SK-N-SH treated with all-trans-retinoic acid at 6 μM for 48 hours (cell line): ENCODE data around the gene NSG1.

Experiments used
- ATAC-seq: fragments of 200-7000 bp; cut with Tn5 transposase; 3 replicates; pipeline ENCODE4 v1.9.1; 2020; ENCODE audit warnings: mild to moderate bottlenecking, moderate library complexity
- BACH2 ChIP-seq: fragments of 250-450 bp; sonication (Bioruptor Pico); IDR thresholded peaks from 2 replicates; pipeline ENCODE4 v1.9.0; 2021; ENCODE audit warnings: mild to moderate bottlenecking, borderline replicate concordance
- CSDC2 ChIP-seq: fragments of 250-450 bp; sonication (Bioruptor Pico); IDR thresholded peaks from 2 replicates; pipeline ENCODE4 v1.5.0; 2020; ENCODE audit warnings: mild to moderate bottlenecking, moderate library complexity
- GLIS3 ChIP-seq: fragments of 250-450 bp; sonication (Bioruptor Pico); IDR thresholded peaks from 2 replicates; pipeline ENCODE4 v1.5.0; 2020; ENCODE audit warnings: mild to moderate bottlenecking, moderate library complexity
- ISL1 ChIP-seq: fragments of 250-450 bp; sonication (Bioruptor Pico); IDR thresholded peaks from 2 replicates; pipeline ENCODE4 v2.1.2; 2022; ENCODE audit warnings: mild to moderate bottlenecking, moderate library complexity
- OSR1 ChIP-seq: fragments of 250-450 bp; sonication (Bioruptor Pico); IDR thresholded peaks from 2 replicates; pipeline ENCODE4 v1.8.0; 2022; ENCODE audit warnings: moderate library complexity, mild to moderate bottlenecking, inconsistent platforms
- RARB ChIP-seq: fragments of 250-450 bp; sonication (Bioruptor Pico); IDR thresholded peaks from 2 replicates; pipeline ENCODE4 v1.8.0; 2021; ENCODE audit warnings: mild to moderate bottlenecking, moderate library complexity
- SNAI2 ChIP-seq: fragments of 250-450 bp; sonication (Bioruptor Pico); IDR thresholded peaks from 2 replicates; pipeline ENCODE4 v1.5.0; 2020; ENCODE audit warnings: mild to moderate bottlenecking, moderate library complexity
- TCF4 ChIP-seq: fragments of 250-450 bp; sonication (Bioruptor Pico); IDR thresholded peaks from 2 replicates; pipeline ENCODE4 v1.8.0; 2021; ENCODE audit warnings: mild to moderate bottlenecking, moderate library complexity, borderline replicate concordance
- TOX ChIP-seq: fragments of 250-450 bp; sonication (Bioruptor Pico); IDR thresholded peaks from 2 replicates; pipeline ENCODE4 v1.8.0; 2021; ENCODE audit warnings: mild to moderate bottlenecking, moderate library complexity, borderline replicate concordance
- ZC3H10 ChIP-seq: fragments of 250-450 bp; sonication (Bioruptor Pico); IDR thresholded peaks from 2 replicates; pipeline ENCODE4 v1.5.1; 2021; ENCODE audit warnings: mild to moderate bottlenecking, moderate library complexity
- ZFP30 ChIP-seq: fragments of 450-650 bp; formaldehyde crosslinking; IDR thresholded peaks from 2 replicates; pipeline ENCODE4 v1.5.0; 2022; ENCODE audit warnings: mild to moderate bottlenecking, moderate library complexity
- ZNF70 ChIP-seq: fragments of 450-650 bp; formaldehyde crosslinking; IDR thresholded peaks from 2 replicates; pipeline ENCODE4 v1.5.0; 2020; ENCODE audit warnings: mild to moderate bottlenecking, moderate library complexity
- ZNF8 ChIP-seq: fragments of 450-650 bp; formaldehyde crosslinking; IDR thresholded peaks from 2 replicates; pipeline ENCODE4 v1.5.0; 2020; ENCODE audit warnings: mild to moderate bottlenecking, moderate library complexity
- TF ChIP-seq, protein P1 (sequence below): fragments of 250-450 bp; sonication (Bioruptor Pico); IDR thresholded peaks from 2 replicates; pipeline ENCODE4 v1.5.1; 2020; ENCODE audit warnings: low read depth, mild to moderate bottlenecking, moderate library complexity
- TF ChIP-seq, protein P2 (sequence below): fragments of 250-450 bp; sonication (Bioruptor Pico); IDR thresholded peaks from 2 replicates; pipeline ENCODE4 v1.5.1; 2021; ENCODE audit warnings: mild to moderate bottlenecking, moderate library complexity
- TF ChIP-seq, protein P3 (sequence below): fragments of 250-450 bp; sonication (Bioruptor Pico); IDR thresholded peaks from 2 replicates; pipeline ENCODE4 v1.5.0; 2020; ENCODE audit warnings: mild to moderate bottlenecking, moderate library complexity
- TF ChIP-seq, protein P4 (sequence below): fragments of 250-450 bp; sonication (Bioruptor Pico); IDR thresholded peaks from 2 replicates; pipeline ENCODE4 v1.8.0; 2020; ENCODE audit warnings: mild to moderate bottlenecking, moderate library complexity, borderline replicate concordance
- TF ChIP-seq, protein P5 (sequence below): fragments of 250-450 bp; sonication (Bioruptor Pico); IDR thresholded peaks from 2 replicates; pipeline ENCODE4 v1.8.0; 2021; ENCODE audit warnings: low read depth, mild to moderate bottlenecking, moderate library complexity, borderline replicate concordance

The NSG1 gene

DNA sequence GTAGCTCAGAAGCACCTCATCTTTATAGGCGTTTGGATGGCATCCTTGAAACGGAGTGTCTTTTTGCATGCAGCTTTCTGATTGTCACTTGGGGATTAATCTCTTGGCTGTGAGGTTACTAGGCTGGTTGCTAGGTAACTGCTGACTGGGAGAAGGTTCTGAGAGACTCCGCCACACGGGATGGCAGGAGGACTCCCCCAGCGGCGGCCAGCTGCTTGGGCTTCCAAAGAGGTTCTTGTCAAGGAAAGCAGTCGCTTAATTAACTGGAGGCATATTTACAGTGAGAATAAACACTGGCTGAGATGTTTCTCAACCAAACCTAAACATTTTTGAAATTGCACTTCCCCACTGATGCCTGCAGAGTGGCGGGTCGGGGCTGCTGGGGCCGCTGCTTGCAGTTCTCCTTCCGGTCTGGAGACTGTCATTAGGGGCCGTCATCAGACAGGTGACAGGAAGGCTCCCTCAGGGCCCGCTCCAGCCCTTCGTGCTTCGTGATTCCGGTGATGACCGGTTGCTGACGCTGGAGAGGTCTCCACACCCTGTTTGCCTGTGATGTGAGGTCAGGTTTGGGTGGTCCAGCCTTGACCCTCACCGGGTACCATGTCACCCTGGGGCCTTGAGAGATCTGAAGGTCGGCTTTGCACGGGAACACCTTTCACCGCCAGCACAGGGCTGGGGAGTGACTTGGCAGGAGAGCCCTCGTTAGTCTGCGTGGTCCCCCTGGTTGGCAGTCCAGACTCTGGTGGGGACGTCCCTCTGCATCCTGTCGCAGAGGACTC lies 9.1 kb downstream of the NSG1 start:
- ATAC-seq = no peak; the same call in 2 of the 3 replicates

DNA sequence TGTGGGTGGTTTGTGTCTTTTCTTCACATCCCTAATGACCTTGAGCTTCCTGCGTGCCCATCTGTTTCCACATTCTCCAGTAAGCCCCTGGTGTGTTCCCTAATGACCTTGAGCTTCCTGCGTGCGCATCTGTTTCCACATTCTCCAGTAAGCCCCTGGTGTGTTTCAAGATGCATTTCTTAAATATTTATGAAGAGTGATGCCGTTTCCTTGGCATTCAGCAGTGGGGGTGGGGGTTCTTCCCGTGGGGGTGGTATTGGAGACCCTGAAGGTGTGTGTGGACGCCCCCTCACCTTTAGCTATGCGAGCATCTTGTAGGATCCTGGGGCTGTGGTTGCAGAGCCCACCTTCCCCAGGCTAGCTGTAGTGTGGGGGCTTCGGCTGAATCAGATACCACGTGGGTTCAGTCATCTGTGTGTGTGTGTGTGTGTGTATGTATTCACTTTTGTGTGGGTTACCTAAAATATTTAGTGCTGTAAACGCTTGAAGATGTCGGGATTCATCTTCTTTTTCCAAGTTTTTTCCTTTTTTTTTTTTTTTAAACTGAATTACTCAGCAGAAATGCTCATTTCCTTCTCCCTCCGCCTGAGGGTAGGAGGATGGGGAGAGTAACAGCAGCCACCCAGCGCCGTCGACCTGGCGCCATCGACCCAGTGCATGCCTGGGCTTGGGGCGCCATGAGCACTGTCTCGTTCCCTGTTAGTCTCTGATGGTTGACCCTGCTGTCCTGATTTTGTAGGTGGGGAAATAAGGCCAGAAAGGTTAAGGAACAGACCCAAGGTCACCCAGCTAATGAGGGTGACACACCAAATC lies 9.9 kb downstream of the NSG1 start:
- ATAC-seq = no peak

More for the DNA sequence above, 9.1 kb downstream of the NSG1 start:
- TF ChIP-seq GLIS3 (CRISPR knock-in tag) (no peak), RARB (CRISPR knock-in tag) (no peak), CSDC2 (CRISPR knock-in tag) (no peak), SNAI2 (no peak), ISL1 (CRISPR knock-in tag) (no peak), OSR1 (CRISPR knock-in tag) (no peak), ZC3H10 (no peak), ZFP30 (CRISPR knock-in tag) (no peak), BACH2 (CRISPR knock-in tag) (no peak), TOX (no peak), ZNF8 (no peak), TCF4 (CRISPR knock-in tag) (no peak)
- TF ChIP-seq, protein P1, sequence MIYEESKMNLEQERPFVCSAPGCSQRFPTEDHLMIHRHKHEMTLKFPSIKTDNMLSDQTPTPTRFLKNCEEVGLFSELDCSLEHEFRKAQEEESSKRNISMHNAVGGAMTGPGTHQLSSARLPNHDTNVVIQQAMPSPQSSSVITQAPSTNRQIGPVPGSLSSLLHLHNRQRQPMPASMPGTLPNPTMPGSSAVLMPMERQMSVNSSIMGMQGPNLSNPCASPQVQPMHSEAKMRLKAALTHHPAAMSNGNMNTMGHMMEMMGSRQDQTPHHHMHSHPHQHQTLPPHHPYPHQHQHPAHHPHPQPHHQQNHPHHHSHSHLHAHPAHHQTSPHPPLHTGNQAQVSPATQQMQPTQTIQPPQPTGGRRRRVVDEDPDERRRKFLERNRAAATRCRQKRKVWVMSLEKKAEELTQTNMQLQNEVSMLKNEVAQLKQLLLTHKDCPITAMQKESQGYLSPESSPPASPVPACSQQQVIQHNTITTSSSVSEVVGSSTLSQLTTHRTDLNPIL (CRISPR knock-in tag) = no peak
- TF ChIP-seq, protein P2, sequence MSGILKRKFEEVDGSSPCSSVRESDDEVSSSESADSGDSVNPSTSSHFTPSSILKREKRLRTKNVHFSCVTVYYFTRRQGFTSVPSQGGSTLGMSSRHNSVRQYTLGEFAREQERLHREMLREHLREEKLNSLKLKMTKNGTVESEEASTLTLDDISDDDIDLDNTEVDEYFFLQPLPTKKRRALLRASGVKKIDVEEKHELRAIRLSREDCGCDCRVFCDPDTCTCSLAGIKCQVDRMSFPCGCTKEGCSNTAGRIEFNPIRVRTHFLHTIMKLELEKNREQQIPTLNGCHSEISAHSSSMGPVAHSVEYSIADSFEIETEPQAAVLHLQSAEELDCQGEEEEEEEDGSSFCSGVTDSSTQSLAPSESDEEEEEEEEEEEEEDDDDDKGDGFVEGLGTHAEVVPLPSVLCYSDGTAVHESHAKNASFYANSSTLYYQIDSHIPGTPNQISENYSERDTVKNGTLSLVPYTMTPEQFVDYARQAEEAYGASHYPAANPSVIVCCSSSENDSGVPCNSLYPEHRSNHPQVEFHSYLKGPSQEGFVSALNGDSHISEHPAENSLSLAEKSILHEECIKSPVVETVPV (CRISPR knock-in tag) = no peak
- TF ChIP-seq, protein P3, sequence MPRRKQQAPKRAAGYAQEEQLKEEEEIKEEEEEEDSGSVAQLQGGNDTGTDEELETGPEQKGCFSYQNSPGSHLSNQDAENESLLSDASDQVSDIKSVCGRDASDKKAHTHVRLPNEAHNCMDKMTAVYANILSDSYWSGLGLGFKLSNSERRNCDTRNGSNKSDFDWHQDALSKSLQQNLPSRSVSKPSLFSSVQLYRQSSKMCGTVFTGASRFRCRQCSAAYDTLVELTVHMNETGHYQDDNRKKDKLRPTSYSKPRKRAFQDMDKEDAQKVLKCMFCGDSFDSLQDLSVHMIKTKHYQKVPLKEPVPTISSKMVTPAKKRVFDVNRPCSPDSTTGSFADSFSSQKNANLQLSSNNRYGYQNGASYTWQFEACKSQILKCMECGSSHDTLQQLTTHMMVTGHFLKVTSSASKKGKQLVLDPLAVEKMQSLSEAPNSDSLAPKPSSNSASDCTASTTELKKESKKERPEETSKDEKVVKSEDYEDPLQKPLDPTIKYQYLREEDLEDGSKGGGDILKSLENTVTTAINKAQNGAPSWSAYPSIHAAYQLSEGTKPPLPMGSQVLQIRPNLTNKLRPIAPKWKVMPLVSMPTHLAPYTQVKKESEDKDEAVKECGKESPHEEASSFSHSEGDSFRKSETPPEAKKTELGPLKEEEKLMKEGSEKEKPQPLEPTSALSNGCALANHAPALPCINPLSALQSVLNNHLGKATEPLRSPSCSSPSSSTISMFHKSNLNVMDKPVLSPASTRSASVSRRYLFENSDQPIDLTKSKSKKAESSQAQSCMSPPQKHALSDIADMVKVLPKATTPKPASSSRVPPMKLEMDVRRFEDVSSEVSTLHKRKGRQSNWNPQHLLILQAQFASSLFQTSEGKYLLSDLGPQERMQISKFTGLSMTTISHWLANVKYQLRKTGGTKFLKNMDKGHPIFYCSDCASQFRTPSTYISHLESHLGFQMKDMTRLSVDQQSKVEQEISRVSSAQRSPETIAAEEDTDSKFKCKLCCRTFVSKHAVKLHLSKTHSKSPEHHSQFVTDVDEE (CRISPR knock-in tag) = no peak
- TF ChIP-seq, protein P4, sequence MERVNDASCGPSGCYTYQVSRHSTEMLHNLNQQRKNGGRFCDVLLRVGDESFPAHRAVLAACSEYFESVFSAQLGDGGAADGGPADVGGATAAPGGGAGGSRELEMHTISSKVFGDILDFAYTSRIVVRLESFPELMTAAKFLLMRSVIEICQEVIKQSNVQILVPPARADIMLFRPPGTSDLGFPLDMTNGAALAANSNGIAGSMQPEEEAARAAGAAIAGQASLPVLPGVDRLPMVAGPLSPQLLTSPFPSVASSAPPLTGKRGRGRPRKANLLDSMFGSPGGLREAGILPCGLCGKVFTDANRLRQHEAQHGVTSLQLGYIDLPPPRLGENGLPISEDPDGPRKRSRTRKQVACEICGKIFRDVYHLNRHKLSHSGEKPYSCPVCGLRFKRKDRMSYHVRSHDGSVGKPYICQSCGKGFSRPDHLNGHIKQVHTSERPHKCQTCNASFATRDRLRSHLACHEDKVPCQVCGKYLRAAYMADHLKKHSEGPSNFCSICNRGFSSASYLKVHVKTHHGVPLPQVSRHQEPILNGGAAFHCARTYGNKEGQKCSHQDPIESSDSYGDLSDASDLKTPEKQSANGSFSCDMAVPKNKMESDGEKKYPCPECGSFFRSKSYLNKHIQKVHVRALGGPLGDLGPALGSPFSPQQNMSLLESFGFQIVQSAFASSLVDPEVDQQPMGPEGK = no peak
- TF ChIP-seq, protein P5, sequence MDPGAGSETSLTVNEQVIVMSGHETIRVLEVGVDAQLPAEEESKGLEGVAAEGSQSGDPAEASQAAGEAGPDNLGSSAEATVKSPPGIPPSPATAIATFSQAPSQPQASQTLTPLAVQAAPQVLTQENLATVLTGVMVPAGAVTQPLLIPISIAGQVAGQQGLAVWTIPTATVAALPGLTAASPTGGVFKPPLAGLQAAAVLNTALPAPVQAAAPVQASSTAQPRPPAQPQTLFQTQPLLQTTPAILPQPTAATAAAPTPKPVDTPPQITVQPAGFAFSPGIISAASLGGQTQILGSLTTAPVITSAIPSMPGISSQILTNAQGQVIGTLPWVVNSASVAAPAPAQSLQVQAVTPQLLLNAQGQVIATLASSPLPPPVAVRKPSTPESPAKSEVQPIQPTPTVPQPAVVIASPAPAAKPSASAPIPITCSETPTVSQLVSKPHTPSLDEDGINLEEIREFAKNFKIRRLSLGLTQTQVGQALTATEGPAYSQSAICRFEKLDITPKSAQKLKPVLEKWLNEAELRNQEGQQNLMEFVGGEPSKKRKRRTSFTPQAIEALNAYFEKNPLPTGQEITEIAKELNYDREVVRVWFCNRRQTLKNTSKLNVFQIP (CRISPR knock-in tag) = no peak

More for the DNA sequence above, 9.9 kb downstream of the NSG1 start:
- TF ChIP-seq ZNF70 (CRISPR knock-in tag) (no peak), RARB (CRISPR knock-in tag) (no peak), SNAI2 (no peak)
- TF ChIP-seq, protein P2 (CRISPR knock-in tag) = no peak
